K562 (cell line): Measurements from ENCODE around the gene GRIP1. TPM values are rescaled to one million over a fixed set of nuclear protein-coding genes. Genes with fewer than 3 reads are reported as not detected.
"Not testable (repeated sequence)": the region's sequence is repeated elsewhere in the genome, so short reads cannot be mapped to it uniquely, and the experiment has no call there.

Experiments used
- ATAC-seq: fragments of 200-7000 bp; cut with Tn5 transposase; 3 replicates; pipeline ENCODE4 v1.9.1; 2020; ENCODE audit warnings: moderate library complexity
- BruUV-seq: library from RNA; stranded (reverse); fragments of 400-500 nt; replicated peaks from 2 replicates; lab custom pipeline; 2021; lab: Mats Ljungman, UMichigan
- CTCF ChIA-PET: fragments of 300-600 bp; formaldehyde crosslinking; extraction: SDS; loops from one replicate; lab custom pipeline; 2021; ENCODE audit warnings: low intra/inter-chr PET ratio; lab: Yijun Ruan, JAX
- POLR2A ChIA-PET: fragments of 300-600, 350-650 bp; sonication (Branson Sonifier 250); formaldehyde crosslinking; extraction: SDS; loops from one replicate; lab custom pipeline; 2021; ENCODE audit warnings: antibody characterized with exemption, inconsistent platforms; lab: Yijun Ruan, JAX
- DNase-seq, 4 experiments: peaks; one replicate each; pipeline versions ENCODE4 v3.0.0 to v3.0.0-alpha.2; 2011 to 2018; ENCODE audit warnings: low spot score in 3 of 4, mixed read lengths in 3 of 4; ENCODE audit errors: extremely low read depth in 1 of 4
- FAIRE-seq: peaks from 2 replicates; lab custom pipeline; 2011; peaks lifted over from hg19 to GRCh38; lab: Jason Lieb, UNC
- H2AFZ ChIP-seq: 2 replicates; pipeline ENCODE4 v1.6.0; 2011; ENCODE audit warnings: low read depth, low read length, control low read depth, inconsistent platforms
- H3K27ac ChIP-seq: fragments of 200-600 bp; 3 replicates; pipeline ENCODE4 v1.8.0; 2011; ENCODE audit warnings: low read depth, mild to moderate bottlenecking, control low read depth, inconsistent platforms, low read length, moderate library complexity, mixed read lengths; ENCODE audit errors: extremely low read depth
- H3K27me3 ChIP-seq, 2 experiments: fragments of 300-600 bp in 1 of 2; 2 replicates in 1 of 2; 3 replicates in 1 of 2; pipeline versions ENCODE4 v1.6.0 to v1.8.0; 2011; ENCODE audit warnings: inconsistent platforms in 2 of 2, low read length in 2 of 2, mild to moderate bottlenecking in 1 of 2, mixed read lengths in 1 of 2, moderate library complexity in 1 of 2; ENCODE audit not compliant: control insufficient read depth in 2 of 2, insufficient read depth in 2 of 2
- H3K36me3 ChIP-seq: fragments of 300-600 bp; 3 replicates; pipeline ENCODE4 v1.8.0; 2011; ENCODE audit warnings: mild to moderate bottlenecking, low read length, inconsistent platforms; ENCODE audit not compliant: control insufficient read depth, insufficient read depth
- H3K4me1 ChIP-seq, 2 experiments: fragments of 200-600 bp in 1 of 2; replicated peaks in 1 of 2; 2 replicates in 1 of 2; 3 replicates in 1 of 2; pipeline versions ENCODE4 v1.5.1 to v1.8.0; 2011; ENCODE audit warnings: inconsistent platforms in 2 of 2, low read length in 2 of 2, mild to moderate bottlenecking in 1 of 2, mixed read lengths in 1 of 2, moderate library complexity in 1 of 2; ENCODE audit not compliant: control insufficient read depth in 2 of 2, insufficient read depth in 2 of 2
- H3K4me2 ChIP-seq: 2 replicates; pipeline ENCODE4 v1.6.1; 2011; ENCODE audit warnings: low read length, control low read depth, inconsistent platforms, mixed read lengths; ENCODE audit not compliant: insufficient read depth
- H3K4me3 ChIP-seq: fragments of 200-600 bp; sonication (generic), shearing (Covaris generic); 2 replicates; pipeline ENCODE4 v1.5.1; 2016; ENCODE audit warnings: control low read depth, inconsistent platforms
- H3K79me2 ChIP-seq: fragments of 200-600 bp; 3 replicates; pipeline ENCODE4 v1.8.0; 2011; ENCODE audit warnings: low read length, inconsistent platforms; ENCODE audit not compliant: control insufficient read depth, insufficient read depth
- H3K9ac ChIP-seq, 2 experiments: 2 replicates each; pipeline versions ENCODE4 v1.6.0 to v1.6.1; 2011; ENCODE audit warnings: low read depth in 2 of 2, low read length in 2 of 2, control low read depth in 1 of 2, inconsistent platforms in 1 of 2, mild to moderate bottlenecking in 1 of 2, mixed read lengths in 1 of 2; ENCODE audit not compliant: insufficient read depth in 1 of 2
- H3K9me1 ChIP-seq: one replicate; pipeline ENCODE4 v1.6.0; 2011; ENCODE audit warnings: inconsistent platforms, mild to moderate bottlenecking, low read length, moderate library complexity; ENCODE audit not compliant: control insufficient read depth, insufficient read depth
- H3K9me3 ChIP-seq: replicated peaks from 2 replicates; pipeline ENCODE4 v1.5.1; 2011; ENCODE audit warnings: low read depth, low read length, inconsistent platforms; ENCODE audit not compliant: control insufficient read depth, insufficient read depth
- H4K20me1 ChIP-seq: replicated peaks from 2 replicates; pipeline ENCODE4 v1.6.1; 2011; ENCODE audit warnings: low read length, inconsistent platforms, mixed read lengths; ENCODE audit not compliant: control insufficient read depth, insufficient read depth
- HLTF ChIP-seq: fragments of 450-650 bp; IDR thresholded peaks from 2 replicates; pipeline ENCODE4 v1.6.1; 2016
- KDM1A ChIP-seq, 2 experiments: fragments of 450-650 bp; IDR thresholded peaks; 2 replicates each; pipeline ENCODE4 v1.6.1; 2016; ENCODE audit warnings: mild to moderate bottlenecking in 2 of 2
- SMARCA5 ChIP-seq: fragments of 450-650 bp; IDR thresholded peaks from 2 replicates; pipeline ENCODE4 v1.6.1; 2016
- TOE1 ChIP-seq, 2 experiments: fragments of 450-650 bp in 1 of 2; sonication (generic) in 1 of 2; formaldehyde crosslinking in 1 of 2; IDR thresholded peaks; 2 replicates each; pipeline versions ENCODE4 v1.7.1 to v1.8.0; 2016 to 2022; ENCODE audit warnings: borderline replicate concordance in 2 of 2, mild to moderate bottlenecking in 2 of 2, antibody characterized with exemption in 1 of 2, inconsistent platforms in 1 of 2, low read depth in 1 of 2, missing genetic modification reagents in 1 of 2, moderate library complexity in 1 of 2
- WGBS: fragments of 100-300 bp; shearing (Covaris generic); methylation state at CpG from one replicate; pipeline ENCODE4 v1.1.6; 2016; ENCODE audit warnings: low coverage, mixed read lengths; ENCODE audit not compliant: insufficient coverage; ENCODE audit errors: missing lambda C conversion rate; 5-methylcytosine and 5-hydroxymethylcytosine counted together
- in situ Hi-C: fragments of 300-500 bp; cut with MboI; formaldehyde crosslinking; loops from 4 replicates; pipeline ENCODE4 v1.15.0; 2018; ENCODE audit warnings: inconsistent platforms, mixed read lengths
- intact Hi-C: fragments of 100-400 bp; cut with micrococcal nuclease; formaldehyde crosslinking; loops from 2 replicates; pipeline ENCODE4 v1.14.2; 2022
- polyA plus RNA-seq, 8 experiments: library from polyadenylated mRNA; depleted of rRNA in 4 of 8; stranded (reverse) in 5 of 8; unstranded in 3 of 8; fragments of >200 nt; fragmentation: Nextera tagmentation in 2 of 8; fragmentation: Illumina TruSeq in 1 of 8; extraction: Ambion mirVana in 2 of 8; extraction: Trizol in 1 of 8; gene quantifications; 2 replicates each; pipeline versions ENCODE4 v1.2.1 to v1.2.3, GENCODE V29; 2011 to 2014; ENCODE audit warnings: inconsistent platforms in 1 of 8, missing spikeins in 1 of 8
- total RNA-seq, 7 experiments: library from RNA; depleted of rRNA in 6 of 7; stranded (reverse); fragments of >200 nt in 6 of 7; fragmentation: Illumina TruSeq in 2 of 7; extraction: Trizol in 2 of 7; gene quantifications; 2 replicates each; pipeline versions ENCODE4 v1.2.1 to v1.2.3, GENCODE V29; 2011 to 2021; ENCODE audit warnings: low replicate concordance in 1 of 7
- TF ChIP-seq, protein P1 (sequence below): fragments of 450-650 bp; IDR thresholded peaks from 2 replicates; pipeline ENCODE4 v1.7.0; 2016; ENCODE audit warnings: borderline replicate concordance
- TF ChIP-seq, protein P2 (sequence below): fragments of 450-650 bp; IDR thresholded peaks from 2 replicates; pipeline ENCODE4 v1.6.1; 2016; ENCODE audit warnings: mild to moderate bottlenecking, moderate library complexity

The GRIP1 gene
- total and polyA plus RNA-seq, 9 of the 15 experiments (the other 6 are each of a cell fraction or from before 2014, with no cell fraction given), result 0.28 to 1.2 (median 0.45) TPM

DNA sequence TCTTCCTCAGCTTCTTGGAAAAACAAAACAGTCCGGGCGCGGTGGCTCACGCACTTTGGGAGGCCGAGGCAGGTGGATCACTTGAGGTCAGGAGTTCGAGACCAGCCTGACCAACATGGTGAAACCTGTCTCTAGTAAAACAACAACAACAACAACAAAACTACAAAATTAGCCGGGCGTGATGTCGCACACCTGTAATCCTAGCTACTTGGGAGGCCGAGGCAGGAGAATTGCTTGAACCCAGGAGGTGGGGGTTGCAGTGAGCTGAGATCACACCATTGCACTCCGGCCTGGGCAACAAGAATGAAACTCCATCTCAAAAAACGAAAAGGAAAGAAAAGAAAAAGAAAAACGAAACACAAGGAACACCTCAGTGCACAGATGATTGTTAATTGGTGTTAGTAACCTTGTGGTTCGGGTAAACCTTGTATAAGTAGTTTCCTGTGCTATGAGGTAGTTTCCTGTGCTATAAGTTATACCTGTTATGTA, 375.5 kb downstream of the GRIP1 start:
- Histone ChIP-seq H2AFZ (peak overlapping the region; percentile 98), H3K4me3 (peak overlapping the region; percentile 52), H3K27ac (peak overlapping the region; percentile 82; the same call in 1 of the 3 replicates), H3K9ac (peak overlapping the region; percentile 73 to 78), H3K79me2 (peaks cover 10% of the 10 kb centered on the region; the same call in 2 of the 3 replicates), H3K4me2 (peak overlapping the region; percentile 91)
- H3K9me1 ChIP-seq; ATAC-seq; H3K4me1 ChIP-seq; intact Hi-C loops; in situ Hi-C loops; H3K36me3 ChIP-seq; H3K27me3 ChIP-seq; H3K9me3 ChIP-seq; BruUV-seq; H4K20me1 ChIP-seq; FAIRE-seq; DNase-seq; TF ChIP-seq TOE1 (CRISPR knock-in tag; IDR thresholded peaks at IDR 0.05; ENCODE audit: borderline replicate concordance, low read depth): not testable (repeated sequence)
- CTCF ChIA-PET, result interaction anchor here (0.6 kb wide), 1 partner anchor 15 kb away, joined by 6 read pairs; no protein-coding TSS in a partner anchor
- 18% methylated on average over 12 of the region's 14 CpGs for WGBS
- POLR2A ChIA-PET, result interaction anchor here (1.8 kb wide), 1 partner anchor 8 kb away, joined by 9 read pairs; no protein-coding TSS in a partner anchor
- TF ChIP-seq SMARCA5 (peak; percentile 43; the same call in 1 of the 2 replicates), KDM1A (IDR thresholded peaks at IDR 0.05) (0 out of 4 replicates have a peak, but pooled peaks of 1 of the 2 experiments have one; percentile 16), TOE1 (IDR thresholded peaks at IDR 0.05; ENCODE audit: borderline replicate concordance) (0 out of 2 replicates have a peak, but pooled peaks have one; percentile 17), HLTF (peak; percentile 52; the same call in 1 of the 2 replicates)
- TF ChIP-seq, protein P1, sequence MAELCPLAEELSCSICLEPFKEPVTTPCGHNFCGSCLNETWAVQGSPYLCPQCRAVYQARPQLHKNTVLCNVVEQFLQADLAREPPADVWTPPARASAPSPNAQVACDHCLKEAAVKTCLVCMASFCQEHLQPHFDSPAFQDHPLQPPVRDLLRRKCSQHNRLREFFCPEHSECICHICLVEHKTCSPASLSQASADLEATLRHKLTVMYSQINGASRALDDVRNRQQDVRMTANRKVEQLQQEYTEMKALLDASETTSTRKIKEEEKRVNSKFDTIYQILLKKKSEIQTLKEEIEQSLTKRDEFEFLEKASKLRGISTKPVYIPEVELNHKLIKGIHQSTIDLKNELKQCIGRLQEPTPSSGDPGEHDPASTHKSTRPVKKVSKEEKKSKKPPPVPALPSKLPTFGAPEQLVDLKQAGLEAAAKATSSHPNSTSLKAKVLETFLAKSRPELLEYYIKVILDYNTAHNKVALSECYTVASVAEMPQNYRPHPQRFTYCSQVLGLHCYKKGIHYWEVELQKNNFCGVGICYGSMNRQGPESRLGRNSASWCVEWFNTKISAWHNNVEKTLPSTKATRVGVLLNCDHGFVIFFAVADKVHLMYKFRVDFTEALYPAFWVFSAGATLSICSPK, result 0 out of 2 replicates have a peak, but pooled peaks have one; percentile 18
- TF ChIP-seq, protein P2, sequence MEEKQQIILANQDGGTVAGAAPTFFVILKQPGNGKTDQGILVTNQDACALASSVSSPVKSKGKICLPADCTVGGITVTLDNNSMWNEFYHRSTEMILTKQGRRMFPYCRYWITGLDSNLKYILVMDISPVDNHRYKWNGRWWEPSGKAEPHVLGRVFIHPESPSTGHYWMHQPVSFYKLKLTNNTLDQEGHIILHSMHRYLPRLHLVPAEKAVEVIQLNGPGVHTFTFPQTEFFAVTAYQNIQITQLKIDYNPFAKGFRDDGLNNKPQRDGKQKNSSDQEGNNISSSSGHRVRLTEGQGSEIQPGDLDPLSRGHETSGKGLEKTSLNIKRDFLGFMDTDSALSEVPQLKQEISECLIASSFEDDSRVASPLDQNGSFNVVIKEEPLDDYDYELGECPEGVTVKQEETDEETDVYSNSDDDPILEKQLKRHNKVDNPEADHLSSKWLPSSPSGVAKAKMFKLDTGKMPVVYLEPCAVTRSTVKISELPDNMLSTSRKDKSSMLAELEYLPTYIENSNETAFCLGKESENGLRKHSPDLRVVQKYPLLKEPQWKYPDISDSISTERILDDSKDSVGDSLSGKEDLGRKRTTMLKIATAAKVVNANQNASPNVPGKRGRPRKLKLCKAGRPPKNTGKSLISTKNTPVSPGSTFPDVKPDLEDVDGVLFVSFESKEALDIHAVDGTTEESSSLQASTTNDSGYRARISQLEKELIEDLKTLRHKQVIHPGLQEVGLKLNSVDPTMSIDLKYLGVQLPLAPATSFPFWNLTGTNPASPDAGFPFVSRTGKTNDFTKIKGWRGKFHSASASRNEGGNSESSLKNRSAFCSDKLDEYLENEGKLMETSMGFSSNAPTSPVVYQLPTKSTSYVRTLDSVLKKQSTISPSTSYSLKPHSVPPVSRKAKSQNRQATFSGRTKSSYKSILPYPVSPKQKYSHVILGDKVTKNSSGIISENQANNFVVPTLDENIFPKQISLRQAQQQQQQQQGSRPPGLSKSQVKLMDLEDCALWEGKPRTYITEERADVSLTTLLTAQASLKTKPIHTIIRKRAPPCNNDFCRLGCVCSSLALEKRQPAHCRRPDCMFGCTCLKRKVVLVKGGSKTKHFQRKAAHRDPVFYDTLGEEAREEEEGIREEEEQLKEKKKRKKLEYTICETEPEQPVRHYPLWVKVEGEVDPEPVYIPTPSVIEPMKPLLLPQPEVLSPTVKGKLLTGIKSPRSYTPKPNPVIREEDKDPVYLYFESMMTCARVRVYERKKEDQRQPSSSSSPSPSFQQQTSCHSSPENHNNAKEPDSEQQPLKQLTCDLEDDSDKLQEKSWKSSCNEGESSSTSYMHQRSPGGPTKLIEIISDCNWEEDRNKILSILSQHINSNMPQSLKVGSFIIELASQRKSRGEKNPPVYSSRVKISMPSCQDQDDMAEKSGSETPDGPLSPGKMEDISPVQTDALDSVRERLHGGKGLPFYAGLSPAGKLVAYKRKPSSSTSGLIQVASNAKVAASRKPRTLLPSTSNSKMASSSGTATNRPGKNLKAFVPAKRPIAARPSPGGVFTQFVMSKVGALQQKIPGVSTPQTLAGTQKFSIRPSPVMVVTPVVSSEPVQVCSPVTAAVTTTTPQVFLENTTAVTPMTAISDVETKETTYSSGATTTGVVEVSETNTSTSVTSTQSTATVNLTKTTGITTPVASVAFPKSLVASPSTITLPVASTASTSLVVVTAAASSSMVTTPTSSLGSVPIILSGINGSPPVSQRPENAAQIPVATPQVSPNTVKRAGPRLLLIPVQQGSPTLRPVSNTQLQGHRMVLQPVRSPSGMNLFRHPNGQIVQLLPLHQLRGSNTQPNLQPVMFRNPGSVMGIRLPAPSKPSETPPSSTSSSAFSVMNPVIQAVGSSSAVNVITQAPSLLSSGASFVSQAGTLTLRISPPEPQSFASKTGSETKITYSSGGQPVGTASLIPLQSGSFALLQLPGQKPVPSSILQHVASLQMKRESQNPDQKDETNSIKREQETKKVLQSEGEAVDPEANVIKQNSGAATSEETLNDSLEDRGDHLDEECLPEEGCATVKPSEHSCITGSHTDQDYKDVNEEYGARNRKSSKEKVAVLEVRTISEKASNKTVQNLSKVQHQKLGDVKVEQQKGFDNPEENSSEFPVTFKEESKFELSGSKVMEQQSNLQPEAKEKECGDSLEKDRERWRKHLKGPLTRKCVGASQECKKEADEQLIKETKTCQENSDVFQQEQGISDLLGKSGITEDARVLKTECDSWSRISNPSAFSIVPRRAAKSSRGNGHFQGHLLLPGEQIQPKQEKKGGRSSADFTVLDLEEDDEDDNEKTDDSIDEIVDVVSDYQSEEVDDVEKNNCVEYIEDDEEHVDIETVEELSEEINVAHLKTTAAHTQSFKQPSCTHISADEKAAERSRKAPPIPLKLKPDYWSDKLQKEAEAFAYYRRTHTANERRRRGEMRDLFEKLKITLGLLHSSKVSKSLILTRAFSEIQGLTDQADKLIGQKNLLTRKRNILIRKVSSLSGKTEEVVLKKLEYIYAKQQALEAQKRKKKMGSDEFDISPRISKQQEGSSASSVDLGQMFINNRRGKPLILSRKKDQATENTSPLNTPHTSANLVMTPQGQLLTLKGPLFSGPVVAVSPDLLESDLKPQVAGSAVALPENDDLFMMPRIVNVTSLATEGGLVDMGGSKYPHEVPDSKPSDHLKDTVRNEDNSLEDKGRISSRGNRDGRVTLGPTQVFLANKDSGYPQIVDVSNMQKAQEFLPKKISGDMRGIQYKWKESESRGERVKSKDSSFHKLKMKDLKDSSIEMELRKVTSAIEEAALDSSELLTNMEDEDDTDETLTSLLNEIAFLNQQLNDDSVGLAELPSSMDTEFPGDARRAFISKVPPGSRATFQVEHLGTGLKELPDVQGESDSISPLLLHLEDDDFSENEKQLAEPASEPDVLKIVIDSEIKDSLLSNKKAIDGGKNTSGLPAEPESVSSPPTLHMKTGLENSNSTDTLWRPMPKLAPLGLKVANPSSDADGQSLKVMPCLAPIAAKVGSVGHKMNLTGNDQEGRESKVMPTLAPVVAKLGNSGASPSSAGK, result peak; percentile 44; the same call in 1 of the 2 replicates
